ENCODE measurements around the gene TRPM7. TPM values are rescaled to one million over a fixed set of nuclear protein-coding genes. Genes with fewer than 3 reads are reported as not detected.
"Not testable (repeated sequence)": the region's sequence is repeated elsewhere in the genome, so short reads cannot be mapped to it uniquely, and the experiment has no call there.

The TRPM7 gene
- 10 to 100 TPM; 45.4 to 45.8 TPM for total RNA-seq

GRCh38 chr15:50686469-50687301 is at the start of gene TRPM7:
TRPM7 (minus strand) TSS chr15:50686797; CDS start chr15:50686533, 264 bp downstream.
- Mint-ChIP-seq H3K9me3 (no peaks in the 10 kb centered on the region), H3K36me3 (peaks cover 38% of the 10 kb centered on the region), H3K4me3 (peak within 1 kb of the TSS; percentile 99), H3K27me3 (no peaks in the 10 kb centered on the region), H3K4me1 (peaks cover 40% of the 10 kb centered on the region), H3K27ac (peak within 1 kb of the TSS; percentile 100)
- DNase-seq = peak; percentile 94

- Mint-ChIP-seq H3K4me1 (no peaks in the 10 kb centered on the region), H3K36me3 (peaks cover 27% of the 10 kb centered on the region), H3K9me3 (no peaks in the 10 kb centered on the region), H3K4me3 (no peak overlapping the region), H3K27ac (no peak overlapping the region), H3K27me3 (no peaks in the 10 kb centered on the region)
- no peak for DNase-seq
Measured at GRCh38 chr15:50735156-50735555, 48.6 kb upstream of the TRPM7 start.

- H3K36me3 Mint-ChIP-seq = peaks cover 19% of the 10 kb centered on the region
- H3K4me1 Mint-ChIP-seq = peaks cover 15% of the 10 kb centered on the region
- no peaks in the 10 kb centered on the region for H3K27me3 Mint-ChIP-seq
- no peak overlapping the region for H3K27ac Mint-ChIP-seq
- H3K9me3 Mint-ChIP-seq = no peaks in the 10 kb centered on the region
- no peak overlapping the region for H3K4me3 Mint-ChIP-seq
- no peak for DNase-seq
Measured at GRCh38 chr15:50726315-50726714, 39.7 kb upstream of the TRPM7 start.

- Mint-ChIP-seq H3K4me1 (no peaks in the 10 kb centered on the region), H3K36me3 (peaks cover 14% of the 10 kb centered on the region), H3K9me3 (no peaks in the 10 kb centered on the region), H3K27ac (no peak overlapping the region), H3K27me3 (no peaks in the 10 kb centered on the region), H3K4me3 (no peak overlapping the region)
- no peak for DNase-seq
Measured at GRCh38 chr15:50718700-50719125, 32.1 kb upstream of the TRPM7 start.

GRCh38 chr15:50712018-50712417 is 25.4 kb upstream of the TRPM7 start:
- Mint-ChIP-seq H3K27me3 (no peaks in the 10 kb centered on the region), H3K4me1 (no peaks in the 10 kb centered on the region), H3K36me3 (peaks cover 9% of the 10 kb centered on the region), H3K4me3 (no peak overlapping the region), H3K9me3 (no peaks in the 10 kb centered on the region), H3K27ac (no peak overlapping the region)
- DNase-seq = no peak

GRCh38 chr15:50710585-50710984 is 24.0 kb upstream of the TRPM7 start:
- H3K9me3 Mint-ChIP-seq = no peaks in the 10 kb centered on the region
- H3K4me3 Mint-ChIP-seq = no peak overlapping the region
- no peak for DNase-seq
- no peaks in the 10 kb centered on the region for H3K27me3 Mint-ChIP-seq
- no peaks in the 10 kb centered on the region for H3K4me1 Mint-ChIP-seq
- peaks cover 11% of the 10 kb centered on the region for H3K36me3 Mint-ChIP-seq
- no peak overlapping the region for H3K27ac Mint-ChIP-seq

GRCh38 chr15:50707878-50708427 is 21.4 kb upstream of the TRPM7 start:
- H3K4me1 Mint-ChIP-seq = no peaks in the 10 kb centered on the region
- no peak overlapping the region for H3K27ac Mint-ChIP-seq
- H3K4me3 Mint-ChIP-seq = no peak overlapping the region
- H3K36me3 Mint-ChIP-seq = peaks cover 7% of the 10 kb centered on the region
- H3K27me3 Mint-ChIP-seq = no peaks in the 10 kb centered on the region
- no peaks in the 10 kb centered on the region for H3K9me3 Mint-ChIP-seq
- DNase-seq = no peak

- H3K9me3 Mint-ChIP-seq = no peaks in the 10 kb centered on the region
- no peaks in the 10 kb centered on the region for H3K27me3 Mint-ChIP-seq
- peaks cover 7% of the 10 kb centered on the region for H3K36me3 Mint-ChIP-seq
- no peak overlapping the region for H3K4me3 Mint-ChIP-seq
- no peak for DNase-seq
- no peaks in the 10 kb centered on the region for H3K4me1 Mint-ChIP-seq
- H3K27ac Mint-ChIP-seq = no peak overlapping the region
Measured at GRCh38 chr15:50702762-50703334, 16.3 kb upstream of the TRPM7 start.

- Mint-ChIP-seq H3K4me3 (no peak overlapping the region), H3K27me3 (no peaks in the 10 kb centered on the region), H3K36me3 (peaks cover 2% of the 10 kb centered on the region), H3K9me3 (no peaks in the 10 kb centered on the region), H3K4me1 (no peaks in the 10 kb centered on the region), H3K27ac (no peak overlapping the region)
- DNase-seq = no peak
Measured at GRCh38 chr15:50698101-50698500, 11.5 kb upstream of the TRPM7 start.

GRCh38 chr15:50697109-50697797 is 10.7 kb upstream of the TRPM7 start:
- Mint-ChIP-seq H3K4me3 (no peak overlapping the region), H3K27ac (no peak overlapping the region), H3K27me3 (no peaks in the 10 kb centered on the region), H3K4me1 (no peaks in the 10 kb centered on the region), H3K36me3 (peaks cover 2% of the 10 kb centered on the region), H3K9me3 (no peaks in the 10 kb centered on the region)
- no peak for DNase-seq

- H3K36me3 Mint-ChIP-seq, H3K4me1 Mint-ChIP-seq, H3K27me3 Mint-ChIP-seq, H3K4me3 Mint-ChIP-seq, DNase-seq, H3K27ac Mint-ChIP-seq, H3K9me3 Mint-ChIP-seq: not testable (repeated sequence)
Measured at GRCh38 chr15:50694634-50695165, 8.1 kb upstream of the TRPM7 start.

GRCh38 chr15:50687302-50687902 is 805 bp upstream of the TRPM7 start:
- no peaks in the 10 kb centered on the region for H3K27me3 Mint-ChIP-seq
- H3K4me3 Mint-ChIP-seq = peak overlapping the region; percentile 99
- H3K9me3 Mint-ChIP-seq = no peaks in the 10 kb centered on the region
- H3K36me3 Mint-ChIP-seq = peaks cover 33% of the 10 kb centered on the region
- no peak for DNase-seq
- H3K4me1 Mint-ChIP-seq = peaks cover 37% of the 10 kb centered on the region
- peak overlapping the region; percentile 100 for H3K27ac Mint-ChIP-seq

- H3K9me3 Mint-ChIP-seq = no peaks in the 10 kb centered on the region
- H3K36me3 Mint-ChIP-seq = peaks cover 43% of the 10 kb centered on the region
- H3K4me1 Mint-ChIP-seq = peaks cover 44% of the 10 kb centered on the region
- no peaks in the 10 kb centered on the region for H3K27me3 Mint-ChIP-seq
- H3K27ac Mint-ChIP-seq = peak overlapping the region; percentile 100
- peak; percentile 85 for DNase-seq
- peak overlapping the region; percentile 99 for H3K4me3 Mint-ChIP-seq
Measured at GRCh38 chr15:50685976-50686468, 575 bp downstream of the TRPM7 start.

- peaks cover 46% of the 10 kb centered on the region for H3K4me1 Mint-ChIP-seq
- H3K36me3 Mint-ChIP-seq = peaks cover 43% of the 10 kb centered on the region
- no peak for DNase-seq
- H3K9me3 Mint-ChIP-seq = no peaks in the 10 kb centered on the region
- H3K27ac Mint-ChIP-seq = peak overlapping the region; percentile 100
- peak overlapping the region; percentile 99 for H3K4me3 Mint-ChIP-seq
- no peaks in the 10 kb centered on the region for H3K27me3 Mint-ChIP-seq
Measured at GRCh38 chr15:50685191-50685975, 1.2 kb downstream of the TRPM7 start.
